Activated T-helper 17 cell treated with anti-CD3 and anti-CD28 coated beads, Interleukin-2, amount 50 U/mL, for 72 hours (primary cell): ENCODE data around the gene MKLN1. TPM values are rescaled to one million over a fixed set of nuclear protein-coding genes. Genes with fewer than 3 reads are reported as not detected.
"Not testable (repeated sequence)": the region's sequence is repeated elsewhere in the genome, so short reads cannot be mapped to it uniquely, and the experiment has no call there.

ENCODE experiments used
- ATAC-seq: fragments of 150-1000 bp; cut with Tn5 transposase; replicated peaks from 2 replicates; pipeline ENCODE4 v1.10.0; 2021; ENCODE audit warnings: mild to moderate bottlenecking, moderate library complexity
- H3K27ac Mint-ChIP-seq: one replicate; pipeline ENCODE4 v1.8.0; 2022; ENCODE audit warnings: mixed read lengths
- H3K27me3 Mint-ChIP-seq: one replicate; pipeline ENCODE4 v1.8.0; 2022; ENCODE audit warnings: mixed read lengths
- H3K36me3 Mint-ChIP-seq: one replicate; pipeline ENCODE4 v1.8.0; 2022; ENCODE audit warnings: low read depth, mild to moderate bottlenecking, mixed read lengths
- H3K4me1 Mint-ChIP-seq: one replicate; pipeline ENCODE4 v1.8.0; 2022; ENCODE audit warnings: mixed read lengths
- H3K4me3 Mint-ChIP-seq: one replicate; pipeline ENCODE4 v1.8.0; 2022; ENCODE audit warnings: mild to moderate bottlenecking, mixed read lengths
- H3K9me3 Mint-ChIP-seq: one replicate; pipeline ENCODE4 v1.8.0; 2022; ENCODE audit warnings: mixed read lengths
- total RNA-seq, 2 donors: library from RNA; stranded (reverse); gene quantifications; one replicate each; pipeline ENCODE4 v1.2.3, GENCODE V29; 2022

The MKLN1 gene
- total RNA-seq, 2 donors from 2014 or later = 49.5 to 70.1 TPM

GRCh38 chr7:131424219-131424822 lies 96.6 kb downstream of the MKLN1 start:
- peaks cover 42% of the 10 kb centered on the region for H3K36me3 Mint-ChIP-seq
- ATAC-seq = peak; percentile 80
- no peak overlapping the region for H3K4me3 Mint-ChIP-seq
- H3K27ac Mint-ChIP-seq = no peak overlapping the region
- H3K9me3 Mint-ChIP-seq = no peaks in the 10 kb centered on the region
- peaks cover 11% of the 10 kb centered on the region for H3K4me1 Mint-ChIP-seq
- no peaks in the 10 kb centered on the region for H3K27me3 Mint-ChIP-seq

GRCh38 chr7:131425992-131426391 lies 98.3 kb downstream of the MKLN1 start:
- H3K4me3 Mint-ChIP-seq = no peak overlapping the region
- ATAC-seq = no peak
- H3K4me1 Mint-ChIP-seq = peaks cover 10% of the 10 kb centered on the region
- peaks cover 42% of the 10 kb centered on the region for H3K36me3 Mint-ChIP-seq
- no peak overlapping the region for H3K27ac Mint-ChIP-seq
- H3K9me3 Mint-ChIP-seq = no peaks in the 10 kb centered on the region
- no peaks in the 10 kb centered on the region for H3K27me3 Mint-ChIP-seq

GRCh38 chr7:131430826-131431225 lies 103.2 kb downstream of the MKLN1 start:
- H3K27ac Mint-ChIP-seq = not testable (repeated sequence)

GRCh38 chr7:131431289-131431688 lies 103.6 kb downstream of the MKLN1 start:
- Mint-ChIP-seq H3K27ac (no peak overlapping the region), H3K9me3 (no peaks in the 10 kb centered on the region), H3K4me1 (peaks cover 4% of the 10 kb centered on the region), H3K4me3 (no peak overlapping the region), H3K27me3 (no peaks in the 10 kb centered on the region), H3K36me3 (peaks cover 81% of the 10 kb centered on the region)
- ATAC-seq = no peak

More at GRCh38 chr7:131430826-131431225, 103.2 kb downstream of the MKLN1 start:
- H3K27me3 Mint-ChIP-seq, H3K9me3 Mint-ChIP-seq, ATAC-seq, H3K4me3 Mint-ChIP-seq, H3K4me1 Mint-ChIP-seq: not testable (repeated sequence)
- H3K36me3 Mint-ChIP-seq = peaks cover 76% of the 10 kb centered on the region

GRCh38 chr7:131431756-131432155 lies 104.1 kb downstream of the MKLN1 start:
- H3K4me3 Mint-ChIP-seq = no peak overlapping the region
- H3K4me1 Mint-ChIP-seq = peaks cover 4% of the 10 kb centered on the region
- no peak overlapping the region for H3K27ac Mint-ChIP-seq
- H3K27me3 Mint-ChIP-seq = no peaks in the 10 kb centered on the region
- no peaks in the 10 kb centered on the region for H3K9me3 Mint-ChIP-seq
- ATAC-seq = no peak
- H3K36me3 Mint-ChIP-seq = peaks cover 80% of the 10 kb centered on the region

GRCh38 chr7:131436384-131436783 lies 108.7 kb downstream of the MKLN1 start:
- H3K4me1 Mint-ChIP-seq = no peaks in the 10 kb centered on the region
- ATAC-seq = no peak
- H3K27ac Mint-ChIP-seq = no peak overlapping the region
- H3K4me3 Mint-ChIP-seq = no peak overlapping the region
- H3K27me3 Mint-ChIP-seq = no peaks in the 10 kb centered on the region
- H3K9me3 Mint-ChIP-seq = no peaks in the 10 kb centered on the region
- H3K36me3 Mint-ChIP-seq = peaks cover 97% of the 10 kb centered on the region

- Mint-ChIP-seq H3K27me3 (no peaks in the 10 kb centered on the region), H3K9me3 (no peaks in the 10 kb centered on the region), H3K27ac (no peak overlapping the region), H3K36me3 (peaks cover 95% of the 10 kb centered on the region), H3K4me1 (no peaks in the 10 kb centered on the region), H3K4me3 (no peak overlapping the region)
- ATAC-seq = no peak
These were observed 111.3 kb downstream of the MKLN1 start for GRCh38 chr7:131438969-131439368.

- peaks cover 90% of the 10 kb centered on the region for H3K36me3 Mint-ChIP-seq
- no peak overlapping the region for H3K27ac Mint-ChIP-seq
- H3K27me3 Mint-ChIP-seq = no peaks in the 10 kb centered on the region
- no peak for ATAC-seq
- no peak overlapping the region for H3K4me3 Mint-ChIP-seq
- no peaks in the 10 kb centered on the region for H3K9me3 Mint-ChIP-seq
- no peaks in the 10 kb centered on the region for H3K4me1 Mint-ChIP-seq
These were observed 115.8 kb downstream of the MKLN1 start for GRCh38 chr7:131443496-131443895.

- H3K4me1 Mint-ChIP-seq = no peaks in the 10 kb centered on the region
- no peak for ATAC-seq
- H3K27me3 Mint-ChIP-seq = no peaks in the 10 kb centered on the region
- H3K4me3 Mint-ChIP-seq = no peak overlapping the region
- peaks cover 90% of the 10 kb centered on the region for H3K36me3 Mint-ChIP-seq
- H3K9me3 Mint-ChIP-seq = no peaks in the 10 kb centered on the region
- no peak overlapping the region for H3K27ac Mint-ChIP-seq
These were observed 117.0 kb downstream of the MKLN1 start for GRCh38 chr7:131444683-131445082.

GRCh38 chr7:131449373-131449902 lies 121.8 kb downstream of the MKLN1 start:
- no peaks in the 10 kb centered on the region for H3K9me3 Mint-ChIP-seq
- peaks cover 74% of the 10 kb centered on the region for H3K36me3 Mint-ChIP-seq
- ATAC-seq = no peak
- no peaks in the 10 kb centered on the region for H3K27me3 Mint-ChIP-seq
- H3K27ac Mint-ChIP-seq = no peak overlapping the region
- H3K4me3 Mint-ChIP-seq = no peak overlapping the region
- H3K4me1 Mint-ChIP-seq = no peaks in the 10 kb centered on the region

GRCh38 chr7:131454498-131454897 lies 126.8 kb downstream of the MKLN1 start:
- H3K36me3 Mint-ChIP-seq = peaks cover 61% of the 10 kb centered on the region
- H3K4me1 Mint-ChIP-seq = no peaks in the 10 kb centered on the region
- H3K9me3 Mint-ChIP-seq = no peaks in the 10 kb centered on the region
- H3K27me3 Mint-ChIP-seq = no peaks in the 10 kb centered on the region
- ATAC-seq = no peak
- H3K4me3 Mint-ChIP-seq = no peak overlapping the region
- no peak overlapping the region for H3K27ac Mint-ChIP-seq

GRCh38 chr7:131455001-131455400 lies 127.3 kb downstream of the MKLN1 start:
- Mint-ChIP-seq H3K4me1 (peaks cover 3% of the 10 kb centered on the region), H3K27ac (no peak overlapping the region), H3K36me3 (peaks cover 61% of the 10 kb centered on the region), H3K27me3 (no peaks in the 10 kb centered on the region), H3K9me3 (no peaks in the 10 kb centered on the region), H3K4me3 (no peak overlapping the region)
- ATAC-seq = no peak

GRCh38 chr7:131455546-131455945 lies 127.9 kb downstream of the MKLN1 start:
- Mint-ChIP-seq H3K36me3 (peaks cover 61% of the 10 kb centered on the region), H3K4me3 (no peak overlapping the region), H3K9me3 (no peaks in the 10 kb centered on the region), H3K4me1 (peaks cover 6% of the 10 kb centered on the region), H3K27ac (no peak overlapping the region), H3K27me3 (no peaks in the 10 kb centered on the region)
- no peak for ATAC-seq

- ATAC-seq = no peak
- Mint-ChIP-seq H3K9me3 (no peaks in the 10 kb centered on the region), H3K4me3 (no peak overlapping the region), H3K36me3 (peaks cover 62% of the 10 kb centered on the region), H3K27ac (no peak overlapping the region), H3K4me1 (peaks cover 6% of the 10 kb centered on the region), H3K27me3 (no peaks in the 10 kb centered on the region)
These were observed 128.7 kb downstream of the MKLN1 start for GRCh38 chr7:131456338-131456737.

GRCh38 chr7:131459256-131459655 lies 131.6 kb downstream of the MKLN1 start:
- Mint-ChIP-seq H3K4me3 (no peak overlapping the region), H3K4me1 (peaks cover 6% of the 10 kb centered on the region), H3K36me3 (peaks cover 77% of the 10 kb centered on the region), H3K27me3 (no peaks in the 10 kb centered on the region), H3K27ac (peak overlapping the region; percentile 44), H3K9me3 (no peaks in the 10 kb centered on the region)
- no peak for ATAC-seq
